CD14-positive monocyte (primary cell): ENCODE data around the gene RAP1B. TPM values are rescaled to one million over a fixed set of nuclear protein-coding genes. Genes with fewer than 3 reads are reported as not detected.

Experiments used
- DNase-seq, 3 donors: peaks; one replicate each; pipeline ENCODE4 v3.0.0-alpha.2; 2011 to 2022
- H2AFZ ChIP-seq: 2 replicates; pipeline ENCODE4 v1.6.0; 2012; ENCODE audit warnings: mild to moderate bottlenecking, low read depth, low read length, inconsistent platforms; ENCODE audit not compliant: insufficient read depth, poor library complexity, severe bottlenecking
- H3K27ac ChIP-seq, 2 donors: 1 replicate in 1 of 2; 2 replicates in 1 of 2; pipeline ENCODE4 v1.5.1; 2012 to 2013; ENCODE audit warnings: low read length in 2 of 2, control low read depth in 1 of 2, inconsistent platforms in 1 of 2, low read depth in 1 of 2, mild to moderate bottlenecking in 1 of 2
- H3K27me3 ChIP-seq, 2 donors: one replicate each; pipeline versions ENCODE4 v1.6.0 to v1.6.1; 2011 to 2013; ENCODE audit warnings: low read length in 2 of 2; ENCODE audit not compliant: control insufficient read depth in 2 of 2, insufficient read depth in 2 of 2
- H3K36me3 ChIP-seq, 2 donors: replicated peaks in 1 of 2; 1 replicate in 1 of 2; 2 replicates in 1 of 2; pipeline versions ENCODE4 v1.5.1 to v1.6.1; 2012 to 2013; ENCODE audit warnings: low read length in 2 of 2, control low read depth in 1 of 2, inconsistent platforms in 1 of 2, mild to moderate bottlenecking in 1 of 2; ENCODE audit not compliant: insufficient read depth in 2 of 2, control insufficient read depth in 1 of 2
- H3K4me1 ChIP-seq, 2 donors: 1 replicate in 1 of 2; 2 replicates in 1 of 2; pipeline versions ENCODE4 v1.5.1 to v1.6.1; 2012 to 2013; ENCODE audit warnings: low read length in 2 of 2, control low read depth in 1 of 2, inconsistent platforms in 1 of 2, mild to moderate bottlenecking in 1 of 2, moderate library complexity in 1 of 2; ENCODE audit not compliant: insufficient read depth in 2 of 2, control insufficient read depth in 1 of 2
- H3K4me2 ChIP-seq: replicated peaks from 2 replicates; pipeline ENCODE3; 2012; ENCODE audit warnings: low read length, moderate library complexity, mild to moderate bottlenecking; ENCODE audit not compliant: poor library complexity, severe bottlenecking; ENCODE audit errors: extremely low read depth
- H3K4me3 ChIP-seq, 3 experiments: fragments of 200-600 bp in 1 of 3; sonication (generic) in 1 of 3; replicated peaks in 1 of 3; 1 replicate in 2 of 3; 2 replicates in 1 of 3; pipeline ENCODE4 v1.5.1; 2011 to 2013; ENCODE audit warnings: low read length in 3 of 3, mild to moderate bottlenecking in 3 of 3, control low read depth in 2 of 3, low read depth in 2 of 3, inconsistent platforms in 1 of 3, moderate library complexity in 1 of 3
- H3K79me2 ChIP-seq: 2 replicates; pipeline ENCODE4 v1.6.0; 2012; ENCODE audit warnings: mild to moderate bottlenecking, control low read depth, inconsistent platforms, low read length, moderate library complexity; ENCODE audit not compliant: insufficient read depth
- H3K9ac ChIP-seq: 2 replicates; pipeline ENCODE4 v1.6.0; 2017; ENCODE audit warnings: low read length, mild to moderate bottlenecking; ENCODE audit not compliant: insufficient read depth, poor library complexity, severe bottlenecking
- H3K9me3 ChIP-seq, 2 donors: replicated peaks in 1 of 2; 1 replicate in 1 of 2; 2 replicates in 1 of 2; pipeline versions ENCODE4 v1.5.1 to v1.6.1; 2012 to 2013; ENCODE audit warnings: low read length in 2 of 2, control low read depth in 1 of 2; ENCODE audit not compliant: control insufficient read depth in 1 of 2, insufficient read depth in 1 of 2
- H4K20me1 ChIP-seq: 2 replicates; pipeline ENCODE4 v1.6.0; 2012; ENCODE audit warnings: mild to moderate bottlenecking, low read length, control low read depth, moderate library complexity; ENCODE audit not compliant: insufficient read depth
- H3K27ac Mint-ChIP-seq, 7 donors: one replicate each; pipeline ENCODE4 v1.8.0; 2020; ENCODE audit warnings: mild to moderate bottlenecking in 7 of 7, mixed read lengths in 7 of 7, moderate library complexity in 6 of 7, inconsistent platforms in 2 of 7
- H3K27me3 Mint-ChIP-seq, 3 donors: one replicate each; pipeline ENCODE4 v1.8.0; 2021 to 2022; ENCODE audit warnings: low read depth in 3 of 3, mild to moderate bottlenecking in 3 of 3, mixed read lengths in 3 of 3, moderate library complexity in 3 of 3, inconsistent platforms in 1 of 3
- H3K36me3 Mint-ChIP-seq, 2 donors: one replicate each; pipeline ENCODE4 v1.8.0; 2020; ENCODE audit warnings: mixed read lengths in 2 of 2, inconsistent platforms in 1 of 2, mild to moderate bottlenecking in 1 of 2
- H3K4me1 Mint-ChIP-seq: one replicate; pipeline ENCODE4 v1.8.0; 2020; ENCODE audit warnings: mild to moderate bottlenecking, mixed read lengths
- H3K4me3 Mint-ChIP-seq, 2 donors: one replicate each; pipeline ENCODE4 v1.8.0; 2020; ENCODE audit warnings: mild to moderate bottlenecking in 2 of 2, mixed read lengths in 2 of 2, moderate library complexity in 1 of 2
- H3K9me3 Mint-ChIP-seq, 7 donors: one replicate each; pipeline ENCODE4 v1.8.0; 2020 to 2022; ENCODE audit warnings: mixed read lengths in 7 of 7, mild to moderate bottlenecking in 6 of 7, moderate library complexity in 6 of 7, inconsistent platforms in 2 of 7
- CTCF ChIP-seq: fragments of 200-600 bp; IDR thresholded peaks from one replicate; pipeline ENCODE4 v1.8.0; 2022; ENCODE audit warnings: antibody characterized with exemption, mild to moderate bottlenecking
- WGBS: methylation state at CpG from one replicate; pipeline ENCODE4 v1.1.5; 2013; ENCODE audit warnings: missing lambda C conversion rate; ENCODE audit not compliant: insufficient coverage; 5-methylcytosine and 5-hydroxymethylcytosine counted together
- intact Hi-C, 2 donors: fragments of 100-400 bp; cut with micrococcal nuclease; formaldehyde crosslinking; loops; one replicate each; pipeline versions ENCODE4 v1.15.0 to v1.15.1; 2023
- polyA plus RNA-seq, 3 donors: library from polyadenylated mRNA; depleted of rRNA in 1 of 3; unstranded in 2 of 3; stranded (reverse) in 1 of 3; fragments of 300-500 nt in 2 of 3; fragments of >200 nt in 1 of 3; fragmentation: Illumina TruSeq in 2 of 3; gene quantifications; 1 replicate in 2 of 3; 2 replicates in 1 of 3; pipeline ENCODE4 v1.2.3, GENCODE V29; 2012 to 2021

The RAP1B gene
- polyA plus RNA-seq, 3 donors: 153 to 543 (median 461) TPM

GRCh38 chr12:68631227-68631626 lies 20.5 kb downstream of the RAP1B start:
- Histone ChIP-seq H3K4me2 (no peak overlapping the region), H3K4me3 (no peak overlapping the region), H2AFZ (no peak overlapping the region), H3K4me1 (no peaks in the 10 kb centered on the region), H3K9me3 (no peaks in the 10 kb centered on the region), H3K79me2 (peaks cover 100% of the 10 kb centered on the region), H4K20me1 (peaks cover 100% of the 10 kb centered on the region), H3K36me3 (peaks cover 5 to 37% of the 10 kb centered on the region in 2 donors), H3K27ac (no peak overlapping the region), H3K27me3 (no peaks in the 10 kb centered on the region), H3K9ac (no peak overlapping the region)
- intact Hi-C loops: no loop called here
- Mint-ChIP-seq H3K4me3 (no peak overlapping the region), H3K9me3 (peaks cover 0 to 3% (median 0%) of the 10 kb centered on the region in 7 donors), H3K36me3 (peaks cover 19 to 49% of the 10 kb centered on the region in 2 donors), H3K27ac (peak overlapping the region in 2 of 7 donors; percentile 0 to 4), H3K27me3 (no peaks in the 10 kb centered on the region), H3K4me1 (peaks cover 32% of the 10 kb centered on the region)
- WGBS: no CpG with 5 or more reads among the region's 3 CpGs
- DNase-seq: no peak
- no peak for TF ChIP-seq CTCF

GRCh38 chr12:68632486-68632885 lies 21.8 kb downstream of the RAP1B start:
- TF ChIP-seq CTCF: no peak
- peaks cover 0 to 3% (median 0%) of the 10 kb centered on the region in 7 donors for H3K9me3 Mint-ChIP-seq
- Histone ChIP-seq H4K20me1 (peaks cover 100% of the 10 kb centered on the region), H3K9me3 (no peaks in the 10 kb centered on the region), H3K4me3 (no peak overlapping the region), H3K27ac (peak overlapping the region in 1 of 2 donors; percentile 20), H3K4me2 (no peak overlapping the region), H2AFZ (no peak overlapping the region), H3K36me3 (peaks cover 0 to 30% of the 10 kb centered on the region in 2 donors), H3K9ac (no peak overlapping the region), H3K79me2 (peaks cover 100% of the 10 kb centered on the region), H3K27me3 (no peaks in the 10 kb centered on the region), H3K4me1 (no peaks in the 10 kb centered on the region)
- peaks cover 27% of the 10 kb centered on the region for H3K4me1 Mint-ChIP-seq
- intact Hi-C loops: no loop called here
- no peak for DNase-seq
- H3K27me3 Mint-ChIP-seq: no peaks in the 10 kb centered on the region
- peaks cover 8 to 40% of the 10 kb centered on the region in 2 donors for H3K36me3 Mint-ChIP-seq
- peak overlapping the region in 3 of 7 donors; percentile 32 to 77 (median 74) for H3K27ac Mint-ChIP-seq
- H3K4me3 Mint-ChIP-seq: no peak overlapping the region
